K562 (cell line): ENCODE data around the gene MYOG. TPM values are rescaled to one million over a fixed set of nuclear protein-coding genes. Genes with fewer than 3 reads are reported as not detected.

Experiments
- ATAC-seq: fragments of 200-7000 bp; cut with Tn5 transposase; 3 replicates; pipeline ENCODE4 v1.9.1; 2020; ENCODE audit warnings: moderate library complexity
- BruUV-seq: library from RNA; stranded (reverse); fragments of 400-500 nt; replicated peaks from 2 replicates; lab custom pipeline; 2021; lab: Mats Ljungman, UMichigan
- CTCF ChIA-PET: fragments of 300-600 bp; formaldehyde crosslinking; extraction: SDS; loops from one replicate; lab custom pipeline; 2021; ENCODE audit warnings: low intra/inter-chr PET ratio; lab: Yijun Ruan, JAX
- POLR2A ChIA-PET: fragments of 300-600, 350-650 bp; sonication (Branson Sonifier 250); formaldehyde crosslinking; extraction: SDS; loops from one replicate; lab custom pipeline; 2021; ENCODE audit warnings: antibody characterized with exemption, inconsistent platforms; lab: Yijun Ruan, JAX
- DNase-seq, 4 experiments: peaks; one replicate each; pipeline versions ENCODE4 v3.0.0 to v3.0.0-alpha.2; 2011 to 2018; ENCODE audit warnings: low spot score in 3 of 4, mixed read lengths in 3 of 4; ENCODE audit errors: extremely low read depth in 1 of 4
- FAIRE-seq: peaks from 2 replicates; lab custom pipeline; 2011; peaks lifted over from hg19 to GRCh38; lab: Jason Lieb, UNC
- H2AFZ ChIP-seq: 2 replicates; pipeline ENCODE4 v1.6.0; 2011; ENCODE audit warnings: low read depth, low read length, control low read depth, inconsistent platforms
- H3K27ac ChIP-seq: fragments of 200-600 bp; 3 replicates; pipeline ENCODE4 v1.8.0; 2011; ENCODE audit warnings: low read depth, mild to moderate bottlenecking, control low read depth, inconsistent platforms, low read length, moderate library complexity, mixed read lengths; ENCODE audit errors: extremely low read depth
- H3K27me3 ChIP-seq, 2 experiments: fragments of 300-600 bp in 1 of 2; 2 replicates in 1 of 2; 3 replicates in 1 of 2; pipeline versions ENCODE4 v1.6.0 to v1.8.0; 2011; ENCODE audit warnings: inconsistent platforms in 2 of 2, low read length in 2 of 2, mild to moderate bottlenecking in 1 of 2, mixed read lengths in 1 of 2, moderate library complexity in 1 of 2; ENCODE audit not compliant: control insufficient read depth in 2 of 2, insufficient read depth in 2 of 2
- H3K36me3 ChIP-seq: fragments of 300-600 bp; 3 replicates; pipeline ENCODE4 v1.8.0; 2011; ENCODE audit warnings: mild to moderate bottlenecking, low read length, inconsistent platforms; ENCODE audit not compliant: control insufficient read depth, insufficient read depth
- H3K4me1 ChIP-seq, 2 experiments: fragments of 200-600 bp in 1 of 2; replicated peaks in 1 of 2; 2 replicates in 1 of 2; 3 replicates in 1 of 2; pipeline versions ENCODE4 v1.5.1 to v1.8.0; 2011; ENCODE audit warnings: inconsistent platforms in 2 of 2, low read length in 2 of 2, mild to moderate bottlenecking in 1 of 2, mixed read lengths in 1 of 2, moderate library complexity in 1 of 2; ENCODE audit not compliant: control insufficient read depth in 2 of 2, insufficient read depth in 2 of 2
- H3K4me2 ChIP-seq: 2 replicates; pipeline ENCODE4 v1.6.1; 2011; ENCODE audit warnings: low read length, control low read depth, inconsistent platforms, mixed read lengths; ENCODE audit not compliant: insufficient read depth
- H3K4me3 ChIP-seq: fragments of 200-600 bp; sonication (generic), shearing (Covaris generic); 2 replicates; pipeline ENCODE4 v1.5.1; 2016; ENCODE audit warnings: control low read depth, inconsistent platforms
- H3K79me2 ChIP-seq: fragments of 200-600 bp; 3 replicates; pipeline ENCODE4 v1.8.0; 2011; ENCODE audit warnings: low read length, inconsistent platforms; ENCODE audit not compliant: control insufficient read depth, insufficient read depth
- H3K9ac ChIP-seq, 2 experiments: 2 replicates each; pipeline versions ENCODE4 v1.6.0 to v1.6.1; 2011; ENCODE audit warnings: low read depth in 2 of 2, low read length in 2 of 2, control low read depth in 1 of 2, inconsistent platforms in 1 of 2, mild to moderate bottlenecking in 1 of 2, mixed read lengths in 1 of 2; ENCODE audit not compliant: insufficient read depth in 1 of 2
- H3K9me1 ChIP-seq: one replicate; pipeline ENCODE4 v1.6.0; 2011; ENCODE audit warnings: inconsistent platforms, mild to moderate bottlenecking, low read length, moderate library complexity; ENCODE audit not compliant: control insufficient read depth, insufficient read depth
- H3K9me3 ChIP-seq: replicated peaks from 2 replicates; pipeline ENCODE4 v1.5.1; 2011; ENCODE audit warnings: low read depth, low read length, inconsistent platforms; ENCODE audit not compliant: control insufficient read depth, insufficient read depth
- H4K20me1 ChIP-seq: replicated peaks from 2 replicates; pipeline ENCODE4 v1.6.1; 2011; ENCODE audit warnings: low read length, inconsistent platforms, mixed read lengths; ENCODE audit not compliant: control insufficient read depth, insufficient read depth
- CHAMP1 ChIP-seq: fragments of 450-650 bp; IDR thresholded peaks from 2 replicates; pipeline ENCODE4 v1.6.1; 2016; ENCODE audit warnings: mild to moderate bottlenecking
- MYC ChIP-seq, 2 experiments: fragments of 250-450 bp in 1 of 2; sonication (Bioruptor Pico) in 1 of 2; IDR thresholded peaks; 2 replicates each; pipeline versions ENCODE4 v1.5.1 to v1.6.1; 2012 to 2021; ENCODE audit warnings: low read depth in 2 of 2, borderline replicate concordance in 1 of 2, improper control_type of control experiment in 1 of 2, low read length in 1 of 2, mild to moderate bottlenecking in 1 of 2, moderate library complexity in 1 of 2
- POLR3G ChIP-seq: IDR thresholded peaks from 2 replicates; pipeline ENCODE4 v1.6.1; 2011; ENCODE audit not compliant: insufficient read length, insufficient replicate concordance; ENCODE audit errors: extremely low read depth
- SAP30 ChIP-seq: fragments of 200-600 bp; sonication (generic); IDR thresholded peaks from 2 replicates; pipeline ENCODE4 v1.6.1; 2012; ENCODE audit warnings: borderline replicate concordance, low read depth, mild to moderate bottlenecking, moderate library complexity, low read length, control low read depth, inconsistent platforms; ENCODE audit not compliant: insufficient read depth, poor library complexity, severe bottlenecking
- XRCC4 ChIP-seq: IDR thresholded peaks from one replicate; pipeline ENCODE4 v1.6.1; 2011; ENCODE audit not compliant: insufficient read depth, insufficient read length; ENCODE audit errors: extremely low read depth
- ZNF586 ChIP-seq: fragments of 450-650 bp; formaldehyde crosslinking; conservative IDR thresholded peaks from 2 replicates; pipeline ENCODE4 v1.4.0; 2020; ENCODE audit warnings: mild to moderate bottlenecking, moderate library complexity
- ZNF766 ChIP-seq: fragments of 200-800 bp; sonication (Bioruptor generic); conservative IDR thresholded peaks from 2 replicates; pipeline ENCODE4 v1.6.1; 2016; ENCODE audit warnings: missing genetic modification characterization, missing compliant biosample characterization
- WGBS: fragments of 100-300 bp; shearing (Covaris generic); methylation state at CpG from one replicate; pipeline ENCODE4 v1.1.6; 2016; ENCODE audit warnings: low coverage, mixed read lengths; ENCODE audit not compliant: insufficient coverage; ENCODE audit errors: missing lambda C conversion rate; 5-methylcytosine and 5-hydroxymethylcytosine counted together
- in situ Hi-C: fragments of 300-500 bp; cut with MboI; formaldehyde crosslinking; loops from 4 replicates; pipeline ENCODE4 v1.15.0; 2018; ENCODE audit warnings: inconsistent platforms, mixed read lengths
- intact Hi-C: fragments of 100-400 bp; cut with micrococcal nuclease; formaldehyde crosslinking; loops from 2 replicates; pipeline ENCODE4 v1.14.2; 2022
- polyA plus RNA-seq, 8 experiments: library from polyadenylated mRNA; depleted of rRNA in 4 of 8; stranded (reverse) in 5 of 8; unstranded in 3 of 8; fragments of >200 nt; fragmentation: Nextera tagmentation in 2 of 8; fragmentation: Illumina TruSeq in 1 of 8; extraction: Ambion mirVana in 2 of 8; extraction: Trizol in 1 of 8; gene quantifications; 2 replicates each; pipeline versions ENCODE4 v1.2.1 to v1.2.3, GENCODE V29; 2011 to 2014; ENCODE audit warnings: inconsistent platforms in 1 of 8, missing spikeins in 1 of 8
- total RNA-seq, 7 experiments: library from RNA; depleted of rRNA in 6 of 7; stranded (reverse); fragments of >200 nt in 6 of 7; fragmentation: Illumina TruSeq in 2 of 7; extraction: Trizol in 2 of 7; gene quantifications; 2 replicates each; pipeline versions ENCODE4 v1.2.1 to v1.2.3, GENCODE V29; 2011 to 2021; ENCODE audit warnings: low replicate concordance in 1 of 7

MYOG gene
- total and polyA plus RNA-seq, 9 of the 15 experiments (the other 6 are each of a cell fraction or from before 2014, with no cell fraction given), result not detected

DNA sequence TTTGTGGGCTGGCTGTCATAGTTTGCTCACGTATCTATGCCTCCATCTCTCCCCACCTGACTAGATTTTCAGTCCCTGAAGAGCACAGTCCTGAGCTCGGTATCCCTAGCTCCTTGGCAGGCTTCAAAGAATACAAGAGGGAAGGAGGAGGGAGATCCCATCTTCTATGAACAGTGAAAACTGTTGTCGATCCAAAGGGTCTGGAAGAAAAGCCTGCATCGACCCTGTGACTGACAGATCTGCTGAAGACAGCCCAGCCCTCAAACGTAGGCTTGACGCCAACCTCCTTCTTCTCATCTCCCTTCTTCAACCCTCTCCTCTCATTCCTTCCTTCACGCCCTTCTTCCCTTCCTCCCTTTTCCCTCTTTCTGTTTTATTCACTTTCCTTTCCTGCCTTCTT is 28.4 kb upstream of the MYOG start (continued):
- TF ChIP-seq CHAMP1 (no peak), ZNF766 (no peak), MYC (IDR thresholded peaks at IDR 0.05; ENCODE audit: low read depth, low read length) (no peak), MYC (CRISPR knock-in tag; IDR thresholded peaks at IDR 0.05; ENCODE audit: borderline replicate concordance, low read depth) (no peak), POLR3G (no peak), ZNF586 (CRISPR knock-in tag) (no peak), XRCC4 (no peak)

- in situ Hi-C loops (no loop called here), intact Hi-C loops (no loop called here)
- Histone ChIP-seq H2AFZ (no peak overlapping the region), H3K9me1 (peaks cover 3% of the 10 kb centered on the region), H3K4me3 (no peak overlapping the region), H3K9me3 (no peaks in the 10 kb centered on the region), H3K36me3 (no peaks in the 10 kb centered on the region), H3K27ac (no peak overlapping the region), H3K79me2 (no peaks in the 10 kb centered on the region), H3K9ac (no peak overlapping the region), H3K4me1 (peaks cover 0 to 5% of the 10 kb centered on the region in 2 experiments; a peak in 1 of 5 replicates), H4K20me1 (no peaks in the 10 kb centered on the region; the same call in 1 of the 2 replicates), H3K27me3 (peaks cover 15 to 27% of the 10 kb centered on the region in 2 experiments; a peak in 4 of 5 replicates), H3K4me2 (no peak overlapping the region)
- ChIA-PET CTCF (no interaction called here), POLR2A (interaction anchor here (0.6 to 0.9 kb wide), 2 partner anchors 31 to 39 kb away, joined by 3 read pairs; no protein-coding TSS in a partner anchor)
- FAIRE-seq, result no peak
- no TSS peak for BruUV-seq
- no peak for DNase-seq
- no peak for TF ChIP-seq SAP30
- no peak for ATAC-seq
- WGBS, result 0% methylated on average over 4 of the region's 4 CpGs
These were observed 27.5 kb upstream of the MYOG start for GRCh38 chr1:203113308-203113707.
